ENCODE measurements around the gene F5. TPM values are rescaled to one million over a fixed set of nuclear protein-coding genes. Genes with fewer than 3 reads are reported as not detected.
A peak's percentile ranks its signal among the peaks of the same experiment; 100 is the strongest.

The F5 gene
- total RNA-seq, result 21.2 TPM
- long read RNA-seq, partial matches to known transcripts, result 2 of 3 reads
- long read RNA-seq, other reads (novel, unspliced or antisense), result 0 of 3 reads

DNA sequence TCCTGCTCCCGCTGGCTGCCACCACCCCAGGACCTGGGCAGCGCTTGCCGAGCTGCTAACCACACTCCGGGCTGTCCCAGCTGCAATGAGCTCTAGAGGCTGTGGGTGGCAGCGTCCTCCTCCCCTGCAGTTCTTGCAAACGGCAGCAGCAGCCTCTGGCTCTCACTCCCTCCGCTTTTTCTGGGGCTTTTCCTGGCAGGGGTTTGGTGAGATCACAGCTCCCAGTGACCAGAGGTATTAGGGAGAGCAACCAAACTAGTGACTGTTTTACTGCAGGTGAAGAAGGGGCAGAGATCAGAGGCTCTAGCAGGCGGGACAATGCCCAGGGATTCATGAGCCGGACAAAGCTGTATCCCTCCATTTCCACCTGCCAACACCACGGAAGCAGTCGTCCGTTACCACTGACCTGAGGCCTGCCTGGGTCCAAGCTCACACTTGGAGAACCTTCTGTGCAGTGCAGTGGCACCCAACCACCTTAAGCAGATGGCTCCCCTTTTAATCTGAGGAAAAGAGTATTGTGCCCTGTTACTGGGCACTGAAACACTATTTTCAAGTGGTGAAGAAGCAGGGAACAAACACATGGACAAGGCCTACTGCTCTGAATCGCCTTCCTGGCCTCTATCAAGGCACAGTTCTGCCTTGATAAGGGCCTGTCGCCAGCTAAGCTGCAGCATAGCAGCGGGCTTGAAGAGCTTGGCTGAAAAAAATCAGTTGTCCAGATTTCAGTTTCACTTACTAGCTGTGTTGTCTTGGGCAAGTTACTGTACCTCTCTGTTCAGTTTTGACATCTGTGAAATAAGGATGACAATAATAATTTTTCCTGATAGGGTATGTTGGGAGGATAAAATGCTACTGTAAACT, at the start of gene F5:
Gene F5 (minus strand): TSS at position 87 of the 861 bp plus-strand sequence. CDS start 95 bp downstream, outside the sequence.
- intact Hi-C loops (cut with DNase I), result no loop called here
- DNase-seq (peak; percentile 86), ATAC-seq (ENCODE audit: poor library complexity) (peak; percentile 97)

DNA sequence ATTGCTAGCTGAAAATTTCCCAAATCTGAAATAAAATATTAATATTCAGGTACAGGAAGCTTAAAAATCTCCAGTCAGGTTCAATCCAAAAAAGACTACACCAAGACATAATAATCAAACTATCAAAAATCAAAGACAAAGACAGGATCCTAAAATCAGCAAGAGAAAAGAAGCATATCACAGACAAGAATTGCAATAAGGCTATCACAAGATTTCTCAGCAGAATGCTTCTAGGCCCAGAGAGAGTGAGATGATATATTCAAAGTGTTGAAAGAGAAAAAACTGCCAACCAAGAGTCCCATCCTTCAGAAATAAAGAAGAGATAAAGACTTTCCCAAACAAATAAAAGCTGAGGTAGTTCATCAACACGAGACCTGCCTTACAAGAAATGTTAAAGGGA, 48.6 kb upstream of the F5 start:
- ATAC-seq (ENCODE audit: poor library complexity) (no peak), DNase-seq (no peak)
- intact Hi-C loops (cut with DNase I), result no loop called here

DNA sequence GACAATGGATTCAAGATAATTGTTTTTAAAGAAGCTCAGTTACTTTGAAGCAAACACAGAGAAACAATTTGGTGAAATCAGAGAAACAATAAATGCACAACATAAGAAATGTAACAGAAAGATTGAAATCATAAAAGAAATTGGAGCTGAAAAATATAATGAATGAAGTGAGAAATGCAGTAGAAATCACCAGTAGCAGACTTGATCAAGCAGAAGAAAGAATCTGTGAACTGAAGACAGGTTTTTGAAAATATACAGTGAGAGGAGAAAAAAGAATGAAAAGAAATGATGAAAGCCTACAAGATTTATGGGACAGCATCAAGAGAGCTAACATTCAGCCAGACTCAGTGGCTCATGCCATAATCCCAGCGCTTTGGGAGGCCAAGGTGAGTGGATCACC, 47.9 kb upstream of the F5 start:
- ATAC-seq (ENCODE audit: poor library complexity), result no peak
- DNase-seq, result no peak
- intact Hi-C loops (cut with DNase I), result no loop called here

DNA sequence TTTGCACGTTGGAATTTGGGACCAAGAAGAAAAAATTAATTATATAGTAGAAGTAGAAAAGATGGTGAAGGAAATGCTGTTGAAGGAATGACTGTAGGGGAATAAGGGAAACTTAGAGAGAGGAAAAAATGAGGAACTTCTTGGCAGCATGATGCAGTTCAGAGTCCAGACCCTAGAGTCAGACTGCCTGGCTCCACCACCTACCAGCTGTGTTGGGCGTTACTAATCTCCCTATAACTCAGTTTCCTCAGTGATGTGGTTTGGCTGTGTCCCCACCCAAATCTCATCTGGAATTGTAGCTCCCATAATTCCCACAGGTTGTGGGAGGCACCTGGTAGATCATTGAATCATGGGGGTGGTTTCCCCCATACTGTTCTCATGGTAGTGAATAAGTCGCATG, 45.0 kb upstream of the F5 start:
- DNase-seq (no peak), ATAC-seq (ENCODE audit: poor library complexity) (no peak)
- intact Hi-C loops (cut with DNase I), result no loop called here

DNA sequence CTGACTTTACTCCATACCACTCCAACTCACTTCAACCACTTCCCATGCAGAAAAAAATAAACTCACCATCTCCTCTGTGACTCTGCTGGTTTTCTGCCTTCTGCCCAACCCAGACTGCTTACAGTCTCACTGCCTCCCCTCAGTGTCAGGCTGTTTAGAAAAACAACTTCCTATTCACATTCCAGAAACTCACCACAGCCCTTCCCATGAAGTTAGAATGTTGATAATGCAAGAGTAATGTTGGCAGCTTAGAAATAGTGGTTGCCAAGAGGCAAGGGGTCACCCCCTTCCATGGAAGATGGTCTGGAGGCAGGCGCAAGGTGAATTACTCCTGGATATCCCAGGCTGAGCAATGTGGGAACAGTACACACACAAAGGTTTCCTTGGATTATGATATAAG, 43.7 kb upstream of the F5 start, which contains the start of gene SELP:
Gene SELP (minus strand): TSS at position 119 of the 400 bp plus-strand sequence. CDS start 50 bp downstream, at position 69.
- intact Hi-C loops (cut with DNase I), result no loop called here
- ATAC-seq (ENCODE audit: poor library complexity), result no peak
- DNase-seq, result no peak

DNA sequence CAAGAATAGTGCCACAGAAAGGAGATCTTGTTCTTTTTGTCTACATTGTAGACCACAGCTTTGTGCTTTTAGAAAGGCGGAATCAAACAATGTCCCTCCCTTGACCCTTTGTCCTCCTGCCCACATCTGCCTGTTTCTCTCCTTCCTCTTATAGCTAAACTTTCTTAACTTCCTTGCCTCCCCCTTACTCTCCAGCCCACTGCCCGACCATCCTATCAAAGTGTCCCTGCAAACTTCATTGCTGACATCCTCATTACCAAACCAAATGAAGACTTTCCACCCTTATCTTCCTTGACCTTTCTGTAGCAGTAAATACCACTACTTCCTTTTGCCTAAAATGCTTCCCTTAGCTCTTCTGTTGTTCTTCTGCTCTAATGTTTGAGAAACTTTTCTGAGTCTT, 38.6 kb upstream of the F5 start:
- DNase-seq (no peak), ATAC-seq (ENCODE audit: poor library complexity) (no peak)
- intact Hi-C loops (cut with DNase I), result no loop called here

DNA sequence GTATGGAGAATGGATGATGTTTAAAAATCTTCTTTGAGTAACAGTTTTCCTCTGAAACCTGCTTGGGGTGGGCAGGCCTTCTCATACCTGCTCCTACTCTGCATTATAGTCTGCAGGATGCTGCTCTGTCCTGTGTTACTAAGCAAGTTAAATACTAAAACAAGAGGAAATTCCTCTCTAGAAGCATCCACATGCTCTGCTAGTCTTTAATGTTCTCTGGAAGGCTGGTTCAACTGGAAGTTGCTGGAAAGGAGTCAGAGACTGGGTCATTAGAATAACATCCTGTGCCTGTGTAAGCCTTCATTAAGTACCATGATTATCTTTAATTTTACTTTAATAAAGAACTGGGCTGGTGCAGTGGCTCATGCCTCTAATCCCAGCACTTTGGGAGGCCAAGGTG, 37.8 kb upstream of the F5 start:
- DNase-seq, result no peak
- ATAC-seq (ENCODE audit: poor library complexity), result no peak
- intact Hi-C loops (cut with DNase I), result no loop called here

DNA sequence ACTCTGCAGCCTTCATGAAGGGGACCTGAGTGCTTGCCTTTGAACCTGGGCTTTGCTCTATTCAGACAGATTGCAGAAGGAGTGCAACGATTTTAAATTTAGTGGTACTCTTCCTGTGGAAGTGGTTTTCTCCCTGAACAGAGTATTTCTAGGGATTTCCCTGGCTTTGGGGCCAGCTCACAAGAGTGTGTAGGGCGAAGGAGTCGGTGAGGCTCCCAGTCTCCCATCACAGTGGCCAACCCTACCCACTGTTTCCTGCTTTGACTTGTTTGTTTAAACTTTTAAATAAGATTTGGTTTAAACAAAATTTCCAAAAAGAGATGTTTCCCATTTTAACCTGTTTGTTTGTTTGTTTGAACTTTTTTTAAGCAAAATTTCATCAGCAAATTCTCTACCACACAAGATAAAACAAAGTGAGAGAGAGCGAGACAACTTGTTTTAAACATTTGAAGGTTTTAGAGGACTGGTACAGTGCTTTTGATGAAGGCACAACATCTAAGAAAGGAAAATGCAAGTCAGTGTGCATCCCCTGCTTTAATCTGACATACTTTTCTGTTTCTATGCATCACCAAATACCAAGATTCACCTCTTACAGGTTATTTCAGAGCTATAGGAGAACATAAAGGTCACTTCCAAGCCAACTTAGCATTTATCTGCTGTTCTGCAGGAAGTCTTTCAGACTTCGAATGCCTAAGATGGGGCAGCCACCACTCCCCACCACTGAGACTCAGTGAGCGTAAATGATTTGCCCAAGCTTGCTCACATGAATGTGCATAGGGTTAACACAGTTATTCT, 37.0 kb upstream of the F5 start:
- intact Hi-C loops (cut with DNase I), result no loop called here
- no peak for DNase-seq
- no peak for ATAC-seq (ENCODE audit: poor library complexity)

DNA sequence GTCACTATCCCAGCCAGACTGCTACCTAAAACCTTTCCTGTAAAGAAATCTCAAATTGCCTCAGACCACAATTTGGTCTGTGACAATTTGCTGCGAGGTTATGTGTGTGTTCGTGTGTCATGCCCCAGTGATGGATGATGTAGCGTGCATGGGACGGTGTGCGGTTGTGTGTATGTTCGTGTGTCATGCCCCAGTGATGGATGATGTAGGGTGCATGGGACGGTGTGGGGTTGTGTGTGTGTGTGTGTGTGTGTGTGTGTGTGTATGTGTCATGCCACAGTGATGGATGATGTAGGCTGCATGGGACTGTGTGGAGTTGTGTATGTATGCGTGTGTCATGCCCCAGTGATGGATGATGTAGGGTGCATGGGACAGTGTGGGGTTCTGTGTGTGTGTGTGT, 34.3 kb upstream of the F5 start:
- DNase-seq, result no peak
- intact Hi-C loops (cut with DNase I), result no loop called here
- no peak for ATAC-seq (ENCODE audit: poor library complexity)

DNA sequence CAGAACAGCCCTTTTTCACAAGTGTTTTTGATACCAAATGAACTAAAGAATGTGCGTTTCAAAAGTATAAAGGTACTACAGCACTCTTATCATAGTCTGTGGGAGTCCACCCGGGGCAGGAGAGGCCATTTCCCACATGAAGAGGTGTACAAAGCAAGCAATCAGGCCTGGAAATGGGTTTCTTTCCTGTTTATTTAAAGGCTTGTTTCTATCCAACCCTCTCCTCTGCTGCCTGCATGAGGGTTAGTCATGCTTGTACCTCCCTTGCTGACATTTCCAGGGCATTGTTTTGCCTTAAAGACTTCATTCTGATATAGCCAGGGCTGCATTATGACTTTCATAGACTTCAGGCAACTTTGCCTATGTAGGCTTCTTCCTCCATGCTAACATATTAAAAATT, 32.1 kb upstream of the F5 start:
- ATAC-seq (ENCODE audit: poor library complexity), result no peak
- DNase-seq, result no peak

DNA sequence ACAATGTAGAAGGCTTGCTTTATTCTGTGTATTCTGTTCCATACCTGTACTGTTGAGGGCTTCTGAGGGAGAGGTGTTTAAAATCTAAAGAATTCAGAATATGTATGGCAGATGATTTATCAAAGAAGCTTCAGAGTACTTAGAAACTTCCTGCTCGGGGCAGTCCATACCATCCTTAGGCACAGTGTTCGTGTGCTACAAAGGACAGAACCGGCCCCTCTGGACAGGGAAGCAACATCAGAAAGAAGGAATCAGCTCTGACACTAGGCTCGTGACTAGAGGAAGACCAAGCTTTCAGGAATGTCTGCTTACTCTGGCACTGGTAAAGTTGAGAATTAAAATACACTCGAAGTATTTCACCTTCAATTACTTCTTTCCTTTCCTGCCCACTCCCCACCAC, 29.5 kb upstream of the F5 start:
- intact Hi-C loops (cut with DNase I), result no loop called here
- DNase-seq (no peak), ATAC-seq (ENCODE audit: poor library complexity) (no peak)

More for the DNA sequence above, 32.1 kb upstream of the F5 start:
- intact Hi-C loops (cut with DNase I), result no loop called here

DNA sequence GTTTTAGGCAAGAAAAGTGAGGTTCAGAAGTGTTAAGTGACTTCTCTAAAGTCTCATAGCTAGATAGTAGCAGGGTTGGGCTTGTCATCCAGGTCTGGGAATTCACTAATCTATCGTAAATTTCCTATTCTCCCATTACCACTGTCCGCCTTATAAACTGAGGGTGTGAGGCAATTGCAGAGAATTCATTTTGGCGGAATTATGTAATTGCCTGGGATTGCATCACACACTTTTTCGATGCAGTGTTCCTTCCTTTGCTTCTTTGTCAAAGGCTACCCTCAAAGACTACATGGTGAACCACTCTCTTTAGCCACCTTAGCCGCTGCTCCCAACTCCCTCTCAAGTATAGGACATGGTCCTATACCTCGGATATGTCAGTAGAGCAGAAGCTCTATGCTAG, 24.6 kb upstream of the F5 start:
- intact Hi-C loops (cut with DNase I), result no loop called here
- no peak for DNase-seq
- ATAC-seq (ENCODE audit: poor library complexity), result no peak

DNA sequence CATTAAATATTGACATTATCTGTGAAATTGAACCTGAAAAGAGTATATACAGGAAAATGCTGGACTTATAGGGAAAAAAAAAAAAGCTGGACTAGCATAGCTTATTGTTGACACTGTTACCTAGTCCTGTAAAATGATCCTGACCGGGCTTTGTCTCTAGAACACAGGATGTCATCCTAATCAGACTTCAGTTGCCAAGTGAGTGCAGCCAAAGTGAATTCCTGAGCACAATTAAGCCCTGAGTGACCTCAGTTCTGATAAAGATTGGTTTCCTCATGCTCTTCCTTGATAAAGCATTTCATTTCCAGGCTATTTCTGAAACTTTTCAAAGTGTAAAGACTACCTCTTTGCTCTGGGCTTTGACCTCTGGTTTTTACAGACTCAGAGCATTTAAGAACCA, 23.8 kb upstream of the F5 start:
- ATAC-seq (ENCODE audit: poor library complexity), result peak; percentile 97
- DNase-seq, result no peak
- intact Hi-C loops (cut with DNase I), result no loop called here

DNA sequence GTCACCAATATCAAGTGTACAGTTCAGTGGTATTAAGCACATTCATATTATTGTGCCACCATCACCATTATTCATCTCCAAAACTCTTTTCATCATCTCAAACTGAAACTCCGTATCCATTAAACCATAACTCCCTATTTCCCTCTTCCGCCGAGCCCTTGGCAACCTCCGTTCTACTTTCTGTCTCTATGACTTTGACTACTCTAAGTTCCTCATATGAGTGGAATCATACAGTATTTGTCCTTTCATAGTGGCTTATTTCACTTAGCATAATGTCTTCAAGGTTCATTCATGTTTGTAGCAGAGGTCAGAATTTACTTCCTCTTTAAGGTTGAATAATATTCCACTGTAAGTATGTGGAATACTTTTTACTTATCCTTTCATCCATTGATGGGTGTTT, 21.9 kb upstream of the F5 start:
- DNase-seq, result no peak
- ATAC-seq (ENCODE audit: poor library complexity), result no peak
- intact Hi-C loops (cut with DNase I), result no loop called here

DNA sequence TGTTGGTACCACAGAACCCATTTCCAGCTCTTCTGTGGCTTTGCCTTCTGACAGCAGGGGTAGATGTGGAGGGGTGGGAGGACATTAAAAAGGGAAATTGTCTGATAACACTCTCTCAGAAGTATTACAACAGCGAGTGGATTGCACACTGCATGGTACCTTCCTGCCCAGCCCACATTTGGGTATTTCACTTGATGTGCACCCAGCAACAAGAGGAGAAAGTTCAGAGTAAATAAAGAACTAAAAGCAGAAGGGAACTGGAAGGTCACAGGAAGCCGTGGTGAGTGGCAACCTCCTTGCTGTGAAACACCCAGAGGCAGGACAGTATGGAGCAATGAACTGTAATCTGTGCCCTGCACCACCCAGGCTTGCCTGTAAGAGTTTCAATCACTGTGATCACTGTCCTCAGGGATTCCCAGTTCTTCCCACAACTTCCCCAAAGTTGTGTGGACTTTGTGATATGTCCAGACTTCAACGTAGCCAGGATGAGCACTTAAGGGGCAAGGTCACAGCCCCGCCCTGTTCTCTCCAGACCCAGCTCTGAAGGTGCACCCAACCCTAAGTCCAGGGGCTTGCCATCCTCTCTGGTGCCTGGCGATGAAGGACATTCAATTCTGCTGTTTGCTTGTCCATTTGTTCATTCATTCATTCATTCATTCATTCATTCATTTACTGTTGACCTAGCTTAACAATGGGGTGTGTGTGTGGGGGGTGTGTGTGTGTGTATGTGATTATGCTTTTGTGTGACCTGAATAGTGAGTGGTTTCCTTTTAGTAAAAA, 18.7 kb upstream of the F5 start:
- ATAC-seq (ENCODE audit: poor library complexity) (peak; percentile 39), DNase-seq (peak; percentile 48)
- intact Hi-C loops (cut with DNase I), result loop anchor here (5.0 kb wide), 1 partner anchor 107 kb away; the partner anchor contains the start of gene SELL

DNA sequence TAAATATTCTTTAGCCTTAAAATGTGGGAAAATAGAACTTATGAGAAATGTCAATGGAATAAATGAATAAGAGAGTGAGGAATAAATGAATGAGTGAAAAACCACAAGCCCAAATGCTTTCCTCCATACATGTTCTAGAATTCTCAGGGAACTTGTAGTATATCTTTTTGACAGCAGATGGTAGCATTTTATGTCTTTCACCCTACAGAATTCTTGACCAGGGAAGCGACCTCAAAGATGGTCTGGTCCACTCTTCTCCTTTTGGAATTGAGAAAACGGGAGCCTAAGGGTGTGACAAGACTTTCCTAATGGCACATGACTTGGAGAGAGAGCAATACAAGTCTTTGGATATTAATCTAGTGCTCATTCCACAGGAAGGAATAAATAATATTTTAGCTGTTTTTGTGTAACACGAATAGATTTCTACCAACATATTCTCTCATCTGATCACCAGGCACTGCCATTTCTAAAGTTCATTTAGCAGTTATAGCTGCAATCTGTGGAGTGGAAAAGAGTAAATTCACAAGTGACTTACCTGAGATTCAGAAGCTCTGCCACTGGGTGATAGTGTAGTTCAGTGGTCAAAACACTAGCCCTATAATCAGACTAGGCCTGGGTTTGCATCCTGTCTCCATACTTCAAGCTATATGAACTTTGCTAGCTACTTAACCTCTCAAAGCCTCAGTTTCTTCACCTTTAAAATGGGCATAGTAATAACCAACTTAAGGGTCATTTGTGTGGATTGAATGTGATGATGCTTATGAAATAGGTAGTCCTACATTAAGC, 15.0 kb upstream of the F5 start:
- DNase-seq (no peak), ATAC-seq (ENCODE audit: poor library complexity) (peak; percentile 53)
- intact Hi-C loops (cut with DNase I), result loop anchor here (5.0 kb wide), 1 partner anchor 111 kb away; the partner anchor contains the start of gene SELL

DNA sequence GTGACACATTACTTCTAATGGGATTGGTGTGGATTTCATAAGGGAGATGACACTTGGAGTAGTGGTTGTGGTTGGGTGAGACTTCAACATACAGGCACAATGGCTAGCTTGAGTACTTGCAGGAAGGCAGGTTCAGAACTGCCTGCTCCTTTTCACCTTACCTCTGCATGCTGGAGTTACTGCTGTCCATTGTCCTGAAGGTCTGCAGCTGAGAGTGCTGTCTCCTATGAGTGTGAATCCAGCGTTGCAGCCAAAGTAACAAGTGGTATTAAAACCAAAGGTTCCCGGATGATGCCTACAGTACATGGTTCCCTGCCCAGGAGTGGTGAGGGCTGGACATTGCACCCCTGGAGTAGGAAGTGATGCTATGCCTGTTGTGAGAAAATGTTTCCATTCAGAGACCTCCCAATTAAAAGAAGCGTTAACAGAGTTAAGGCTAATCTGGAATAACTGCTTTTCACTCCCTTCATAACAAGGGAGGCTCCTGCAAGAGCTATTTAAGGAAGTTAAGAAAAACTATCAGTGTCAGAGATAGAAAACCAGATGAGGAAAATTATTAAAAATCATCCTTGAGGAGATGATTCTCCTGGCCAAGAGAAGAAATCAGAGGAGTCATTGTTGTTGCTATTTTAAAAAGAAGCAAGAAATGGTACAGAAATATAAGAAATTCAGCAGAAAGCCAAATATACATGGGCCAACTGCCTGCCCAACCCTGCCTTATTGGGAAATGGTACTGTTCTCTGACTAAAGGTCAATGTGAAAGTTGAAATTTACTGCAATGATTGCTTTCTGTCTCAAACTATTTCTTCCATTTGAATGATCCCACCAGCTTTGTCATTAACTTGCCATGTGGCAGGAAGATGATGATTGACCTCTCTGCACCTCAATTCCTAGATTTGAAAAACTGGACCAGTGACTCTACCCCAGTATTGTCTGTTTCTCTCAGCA, 9.8 kb upstream of the F5 start:
- no peak for DNase-seq
- intact Hi-C loops (cut with DNase I), result loop anchor here (10.0 kb wide), 1 partner anchor 209 kb away; no protein-coding TSS in a partner anchor
- peak; percentile 48 for ATAC-seq (ENCODE audit: poor library complexity)
